Panc1 (cell line): ENCODE data around the gene MAP3K7. TPM values are rescaled to one million over a fixed set of nuclear protein-coding genes. Genes with fewer than 3 reads are reported as not detected.

ENCODE experiments used
- ATAC-seq: fragments of 200-7000 bp; cut with Tn5 transposase; 2 replicates; pipeline ENCODE4 v1.9.1; 2020; ENCODE audit warnings: mild to moderate bottlenecking, moderate library complexity
- BruUV-seq: library from RNA; stranded (reverse); fragments of 400-500 nt; replicated peaks from 2 replicates; lab custom pipeline; 2021; lab: Mats Ljungman, UMichigan
- CTCF ChIA-PET: fragments of 300-600 bp; sonication (Branson Sonifier 250); formaldehyde crosslinking; loops from one replicate; lab custom pipeline; 2022; ENCODE audit warnings: antibody characterized with exemption; lab: Charles Lee
- POLR2A ChIA-PET: fragments of 300-600 bp; sonication (Branson Sonifier 250); formaldehyde crosslinking; loops from one replicate; lab custom pipeline; 2022; ENCODE audit warnings: antibody characterized with exemption; lab: Charles Lee
- DNase-seq: peaks from one replicate; pipeline ENCODE4 v3.0.0-alpha.2; 2010; ENCODE audit warnings: low read depth, low spot score
- H3K27ac ChIP-seq: 2 replicates; pipeline ENCODE4 v1.5.1; 2011; ENCODE audit warnings: mild to moderate bottlenecking, low read length, inconsistent platforms
- H3K27me3 ChIP-seq: fragments of 200-500 bp; sonication (Bioruptor generic); 2 replicates; pipeline ENCODE4 v1.6.0; 2014; ENCODE audit warnings: low read length, inconsistent platforms; ENCODE audit not compliant: control insufficient read depth, insufficient read depth
- H3K36me3 ChIP-seq: fragments of 200-500 bp; sonication (Bioruptor generic); 2 replicates; pipeline ENCODE4 v1.5.1; 2014; ENCODE audit warnings: inconsistent platforms, mild to moderate bottlenecking, low read length, moderate library complexity; ENCODE audit not compliant: control insufficient read depth, insufficient read depth
- H3K4me1 ChIP-seq: 2 replicates; pipeline ENCODE4 v1.5.1; 2011; ENCODE audit warnings: inconsistent platforms, mild to moderate bottlenecking, low read length, moderate library complexity; ENCODE audit not compliant: control insufficient read depth, insufficient read depth
- H3K4me3 ChIP-seq, 2 experiments: 2 replicates each; pipeline ENCODE4 v1.5.1; 2011 to 2012; ENCODE audit warnings: low read depth in 2 of 2, low read length in 2 of 2, mild to moderate bottlenecking in 2 of 2, inconsistent platforms in 1 of 2, moderate library complexity in 1 of 2
- H3K9me3 ChIP-seq: fragments of 200-500 bp; sonication (Bioruptor generic); 2 replicates; pipeline ENCODE4 v1.5.1; 2014; ENCODE audit warnings: low read depth, mild to moderate bottlenecking, inconsistent platforms, low read length, moderate library complexity; ENCODE audit not compliant: control insufficient read depth, insufficient read depth
- POLR2AphosphoS5 ChIP-seq: IDR thresholded peaks from 2 replicates; pipeline ENCODE4 v1.6.1; 2012; ENCODE audit warnings: mild to moderate bottlenecking, low read depth, low read length, moderate library complexity
- REST ChIP-seq, 2 experiments: IDR thresholded peaks; 2 replicates each; pipeline ENCODE4 v1.6.1; 2011 to 2012; ENCODE audit warnings: low read depth in 2 of 2, control low read depth in 1 of 2, low read length in 1 of 2, mild to moderate bottlenecking in 1 of 2, moderate library complexity in 1 of 2; ENCODE audit not compliant: insufficient read depth in 1 of 2
- SIN3A ChIP-seq: IDR thresholded peaks from 2 replicates; pipeline ENCODE4 v1.6.1; 2012; ENCODE audit warnings: low read depth, mild to moderate bottlenecking, low read length, moderate library complexity, borderline replicate concordance; ENCODE audit not compliant: insufficient read depth
- TCF7L2 ChIP-seq: IDR thresholded peaks from 2 replicates; pipeline ENCODE4 v1.6.1; 2011; ENCODE audit warnings: mild to moderate bottlenecking, low read depth, low read length, inconsistent platforms
- in situ Hi-C: cut with HindIII; loops from 2 replicates; pipeline ENCODE4 v1.10.0; 2016; ENCODE audit warnings: low sequenced_read_pairs, low pct_unique_long_range_greater_than_20kb
- intact Hi-C: fragments of 100-400 bp; cut with micrococcal nuclease; formaldehyde crosslinking; loops from one replicate; pipeline ENCODE4 v1.10.0; 2022; ENCODE audit not compliant: unreplicated experiment
- total RNA-seq: library from RNA; stranded (reverse); gene quantifications from one replicate; pipeline ENCODE4 v1.2.1, GENCODE V29; 2021; ENCODE audit not compliant: unreplicated experiment
- TF ChIP-seq, protein P1 (sequence below): fragments of 450-650 bp; IDR thresholded peaks from 2 replicates; pipeline ENCODE4 v1.5.1; 2017; ENCODE audit warnings: mild to moderate bottlenecking

The MAP3K7 gene
- total RNA-seq, 1 experiment from 2014 or later, result 33.1 TPM

DNA sequence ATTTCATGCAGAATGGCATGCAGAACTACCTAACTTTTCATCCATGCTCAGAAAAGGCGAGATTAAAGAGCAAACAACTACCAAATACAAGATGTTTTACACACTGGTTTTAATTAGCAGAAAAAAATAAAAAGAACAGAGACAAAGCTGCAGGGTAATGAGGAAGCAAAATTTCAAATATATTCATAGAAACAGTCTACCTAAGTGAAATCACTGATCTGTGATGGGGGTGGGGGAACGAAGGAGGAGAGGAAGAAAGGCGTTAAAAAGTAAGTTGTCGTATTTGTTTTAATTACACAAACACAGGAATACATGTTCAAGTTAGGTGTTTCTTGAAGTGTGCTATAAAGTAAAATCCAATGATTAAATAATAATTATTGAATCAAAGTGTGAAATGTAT is 42.1 kb downstream of the MAP3K7 start:
- H3K4me3 ChIP-seq, result no peak overlapping the region
- ATAC-seq, result no peak
- TF ChIP-seq SIN3A (no peak), REST (IDR thresholded peaks at IDR 0.05; ENCODE audit: insufficient read depth in 1 of 2, low read depth in 2 of 2, low read length in 1 of 2) (no peak), TCF7L2 (no peak), POLR2AphosphoS5 (no peak)
- TF ChIP-seq, protein P1, sequence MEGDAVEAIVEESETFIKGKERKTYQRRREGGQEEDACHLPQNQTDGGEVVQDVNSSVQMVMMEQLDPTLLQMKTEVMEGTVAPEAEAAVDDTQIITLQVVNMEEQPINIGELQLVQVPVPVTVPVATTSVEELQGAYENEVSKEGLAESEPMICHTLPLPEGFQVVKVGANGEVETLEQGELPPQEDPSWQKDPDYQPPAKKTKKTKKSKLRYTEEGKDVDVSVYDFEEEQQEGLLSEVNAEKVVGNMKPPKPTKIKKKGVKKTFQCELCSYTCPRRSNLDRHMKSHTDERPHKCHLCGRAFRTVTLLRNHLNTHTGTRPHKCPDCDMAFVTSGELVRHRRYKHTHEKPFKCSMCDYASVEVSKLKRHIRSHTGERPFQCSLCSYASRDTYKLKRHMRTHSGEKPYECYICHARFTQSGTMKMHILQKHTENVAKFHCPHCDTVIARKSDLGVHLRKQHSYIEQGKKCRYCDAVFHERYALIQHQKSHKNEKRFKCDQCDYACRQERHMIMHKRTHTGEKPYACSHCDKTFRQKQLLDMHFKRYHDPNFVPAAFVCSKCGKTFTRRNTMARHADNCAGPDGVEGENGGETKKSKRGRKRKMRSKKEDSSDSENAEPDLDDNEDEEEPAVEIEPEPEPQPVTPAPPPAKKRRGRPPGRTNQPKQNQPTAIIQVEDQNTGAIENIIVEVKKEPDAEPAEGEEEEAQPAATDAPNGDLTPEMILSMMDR, result no peak
- no peak for DNase-seq
- POLR2A ChIA-PET, result no interaction called here
- peaks cover 40% of the 10 kb centered on the region for H3K36me3 ChIP-seq
- intact Hi-C loops (no loop called here), in situ Hi-C loops (no loop called here)
- no peaks in the 10 kb centered on the region for H3K9me3 ChIP-seq
- H3K27ac ChIP-seq, result no peak overlapping the region
- H3K4me1 ChIP-seq, result no peaks in the 10 kb centered on the region
- CTCF ChIA-PET, result no interaction called here
- H3K27me3 ChIP-seq, result no peaks in the 10 kb centered on the region
- no TSS peak for BruUV-seq

DNA sequence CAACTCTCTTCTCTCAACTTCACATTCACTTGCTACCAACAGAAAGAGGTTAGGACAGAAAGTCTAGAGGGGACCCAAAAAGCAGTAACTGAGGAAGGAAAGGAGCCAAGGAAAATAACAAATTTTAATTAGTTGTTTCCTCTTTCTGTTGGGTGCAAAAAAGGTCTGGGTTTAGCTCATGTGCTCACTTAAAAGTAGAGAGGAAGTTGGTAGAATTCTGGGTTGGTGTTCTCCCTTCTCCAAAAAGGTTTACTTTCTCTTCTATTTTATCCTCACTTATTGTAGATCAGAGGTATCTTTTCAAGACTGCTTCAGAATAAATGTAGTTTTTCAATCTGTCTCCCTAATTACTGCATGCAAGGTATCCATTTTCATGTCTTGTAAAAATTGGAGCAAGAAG is 42.8 kb downstream of the MAP3K7 start:
- ATAC-seq, result no peak
- Histone ChIP-seq H3K27me3 (no peaks in the 10 kb centered on the region), H3K27ac (no peak overlapping the region), H3K4me1 (no peaks in the 10 kb centered on the region), H3K9me3 (no peaks in the 10 kb centered on the region), H3K4me3 (no peak overlapping the region), H3K36me3 (peaks cover 36% of the 10 kb centered on the region)
- DNase-seq, result no peak
- in situ Hi-C loops, result no loop called here
- no TSS peak for BruUV-seq
- intact Hi-C loops, result no loop called here
- CTCF ChIA-PET, result no interaction called here
- TF ChIP-seq, protein P1, result no peak
- TF ChIP-seq REST (IDR thresholded peaks at IDR 0.05; ENCODE audit: insufficient read depth in 1 of 2, low read depth in 2 of 2, low read length in 1 of 2), result no peak
- no peak for TF ChIP-seq TCF7L2
- TF ChIP-seq POLR2AphosphoS5, result no peak
- no peak for TF ChIP-seq SIN3A
- POLR2A ChIA-PET, result no interaction called here
